Measurements from ENCODE around the gene LTV1.

The LTV1 gene

GRCh38 chr6:143911028-143911427 lies 67.9 kb downstream of the LTV1 start:
- no peaks in the 10 kb centered on the region for H3K9me3 ChIP-seq (ENCODE audit: control insufficient read depth, low read length)
- H3K27ac ChIP-seq, result no peak overlapping the region
- TF ChIP-seq, protein P1, sequence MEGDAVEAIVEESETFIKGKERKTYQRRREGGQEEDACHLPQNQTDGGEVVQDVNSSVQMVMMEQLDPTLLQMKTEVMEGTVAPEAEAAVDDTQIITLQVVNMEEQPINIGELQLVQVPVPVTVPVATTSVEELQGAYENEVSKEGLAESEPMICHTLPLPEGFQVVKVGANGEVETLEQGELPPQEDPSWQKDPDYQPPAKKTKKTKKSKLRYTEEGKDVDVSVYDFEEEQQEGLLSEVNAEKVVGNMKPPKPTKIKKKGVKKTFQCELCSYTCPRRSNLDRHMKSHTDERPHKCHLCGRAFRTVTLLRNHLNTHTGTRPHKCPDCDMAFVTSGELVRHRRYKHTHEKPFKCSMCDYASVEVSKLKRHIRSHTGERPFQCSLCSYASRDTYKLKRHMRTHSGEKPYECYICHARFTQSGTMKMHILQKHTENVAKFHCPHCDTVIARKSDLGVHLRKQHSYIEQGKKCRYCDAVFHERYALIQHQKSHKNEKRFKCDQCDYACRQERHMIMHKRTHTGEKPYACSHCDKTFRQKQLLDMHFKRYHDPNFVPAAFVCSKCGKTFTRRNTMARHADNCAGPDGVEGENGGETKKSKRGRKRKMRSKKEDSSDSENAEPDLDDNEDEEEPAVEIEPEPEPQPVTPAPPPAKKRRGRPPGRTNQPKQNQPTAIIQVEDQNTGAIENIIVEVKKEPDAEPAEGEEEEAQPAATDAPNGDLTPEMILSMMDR (IDR thresholded peaks at IDR 0.05), result no peak
- no peak overlapping the region for H2AFZ ChIP-seq
- no peaks in the 10 kb centered on the region for H3K27me3 ChIP-seq (ENCODE audit: control insufficient read depth, insufficient read depth, low read length)
- H3K79me2 ChIP-seq, result no peaks in the 10 kb centered on the region
- no peak overlapping the region for H3K4me2 ChIP-seq (ENCODE audit: low read length)
- no peak overlapping the region for H3K4me3 ChIP-seq (ENCODE audit: low read depth, low read length)
- H3K36me3 ChIP-seq (ENCODE audit: control insufficient read depth, insufficient read depth, low read length), result peaks cover 2% of the 10 kb centered on the region
- H3K4me1 ChIP-seq, result no peaks in the 10 kb centered on the region
- no peak overlapping the region for H3K9ac ChIP-seq

GRCh38 chr6:143912671-143913070 lies 69.5 kb downstream of the LTV1 start:
- no peak overlapping the region for H3K4me2 ChIP-seq (ENCODE audit: low read length)
- no peaks in the 10 kb centered on the region for H3K27me3 ChIP-seq (ENCODE audit: control insufficient read depth, insufficient read depth, low read length)
- H3K79me2 ChIP-seq, result no peaks in the 10 kb centered on the region
- TF ChIP-seq, protein P1 (IDR thresholded peaks at IDR 0.05), result no peak
- peaks cover 2% of the 10 kb centered on the region for H3K36me3 ChIP-seq (ENCODE audit: control insufficient read depth, insufficient read depth, low read length)
- H3K9ac ChIP-seq, result no peak overlapping the region
- H3K4me1 ChIP-seq, result no peaks in the 10 kb centered on the region
- no peaks in the 10 kb centered on the region for H3K9me3 ChIP-seq (ENCODE audit: control insufficient read depth, low read length)
- H3K27ac ChIP-seq, result no peak overlapping the region
- H2AFZ ChIP-seq, result no peak overlapping the region
- no peak overlapping the region for H3K4me3 ChIP-seq (ENCODE audit: low read depth, low read length)

All from parathyroid adenoma (tissue), 2 donors.